HUES48 (cell line): ENCODE results near the gene PRKAG2.

Experiments
- H3K27ac ChIP-seq: one replicate; pipeline ENCODE4 v1.7.0; 2013; ENCODE audit warnings: low read depth, low read length, inconsistent platforms
- H3K27me3 ChIP-seq: 2 replicates; pipeline ENCODE4 v1.6.1; 2013; ENCODE audit warnings: mild to moderate bottlenecking, low read length; ENCODE audit not compliant: control insufficient read depth, insufficient read depth
- H3K36me3 ChIP-seq: 2 replicates; pipeline ENCODE4 v1.6.1; 2013; ENCODE audit warnings: low read length; ENCODE audit not compliant: control insufficient read depth, insufficient read depth
- H3K4me1 ChIP-seq: 2 replicates; pipeline ENCODE4 v1.6.1; 2013; ENCODE audit warnings: mild to moderate bottlenecking, low read length; ENCODE audit not compliant: control insufficient read depth, insufficient read depth
- H3K4me3 ChIP-seq: 2 replicates; pipeline ENCODE4 v1.5.1; 2013; ENCODE audit warnings: mild to moderate bottlenecking, low read depth, low read length
- H3K9ac ChIP-seq: 2 replicates; pipeline ENCODE4 v1.6.1; 2013; ENCODE audit warnings: mild to moderate bottlenecking, low read depth, low read length, moderate library complexity
- H3K9me3 ChIP-seq: 2 replicates; pipeline ENCODE4 v1.6.1; 2013; ENCODE audit warnings: low read length; ENCODE audit not compliant: control insufficient read depth, insufficient read depth

Gene PRKAG2

GRCh38 chr7:151660141-151660540 lies 216.8 kb downstream of the PRKAG2 start:
- no peaks in the 10 kb centered on the region for H3K9me3 ChIP-seq
- no peaks in the 10 kb centered on the region for H3K4me1 ChIP-seq
- no peak overlapping the region for H3K9ac ChIP-seq
- H3K4me3 ChIP-seq = no peak overlapping the region
- H3K27ac ChIP-seq = no peak overlapping the region
- H3K36me3 ChIP-seq = no peaks in the 10 kb centered on the region
- no peaks in the 10 kb centered on the region for H3K27me3 ChIP-seq

GRCh38 chr7:151659219-151659618 lies 217.7 kb downstream of the PRKAG2 start:
- Histone ChIP-seq H3K9me3 (no peaks in the 10 kb centered on the region), H3K9ac (no peak overlapping the region)

GRCh38 chr7:151658778-151659177 lies 218.1 kb downstream of the PRKAG2 start:
- H3K36me3 ChIP-seq = no peaks in the 10 kb centered on the region
- no peak overlapping the region for H3K27ac ChIP-seq
- no peaks in the 10 kb centered on the region for H3K9me3 ChIP-seq
- no peak overlapping the region for H3K4me3 ChIP-seq
- no peak overlapping the region for H3K9ac ChIP-seq
- no peaks in the 10 kb centered on the region for H3K27me3 ChIP-seq
- no peaks in the 10 kb centered on the region for H3K4me1 ChIP-seq

More at GRCh38 chr7:151659219-151659618, 217.7 kb downstream of the PRKAG2 start:
- Histone ChIP-seq H3K4me1 (no peaks in the 10 kb centered on the region), H3K4me3 (no peak overlapping the region), H3K27ac (no peak overlapping the region), H3K36me3 (no peaks in the 10 kb centered on the region), H3K27me3 (no peaks in the 10 kb centered on the region)

- Histone ChIP-seq H3K27ac (no peak overlapping the region), H3K27me3 (no peaks in the 10 kb centered on the region)
Observed at GRCh38 chr7:151657173-151657572, 219.7 kb downstream of the PRKAG2 start.

GRCh38 chr7:151655555-151655954 lies 221.4 kb downstream of the PRKAG2 start:
- H3K27me3 ChIP-seq = no peaks in the 10 kb centered on the region
- H3K9me3 ChIP-seq = no peaks in the 10 kb centered on the region
- H3K36me3 ChIP-seq = no peaks in the 10 kb centered on the region
- H3K4me1 ChIP-seq = no peaks in the 10 kb centered on the region
- no peak overlapping the region for H3K9ac ChIP-seq
- H3K4me3 ChIP-seq = no peak overlapping the region
- no peak overlapping the region for H3K27ac ChIP-seq

More at GRCh38 chr7:151657173-151657572, 219.7 kb downstream of the PRKAG2 start:
- H3K4me3 ChIP-seq = no peak overlapping the region
- H3K9ac ChIP-seq = no peak overlapping the region
- H3K36me3 ChIP-seq = no peaks in the 10 kb centered on the region
- H3K9me3 ChIP-seq = no peaks in the 10 kb centered on the region
- H3K4me1 ChIP-seq = no peaks in the 10 kb centered on the region

GRCh38 chr7:151652111-151652510 lies 224.8 kb downstream of the PRKAG2 start:
- no peaks in the 10 kb centered on the region for H3K36me3 ChIP-seq
- H3K4me3 ChIP-seq = no peak overlapping the region
- no peaks in the 10 kb centered on the region for H3K4me1 ChIP-seq
- no peaks in the 10 kb centered on the region for H3K9me3 ChIP-seq
- H3K27ac ChIP-seq = no peak overlapping the region
- H3K9ac ChIP-seq = no peak overlapping the region
- no peaks in the 10 kb centered on the region for H3K27me3 ChIP-seq

GRCh38 chr7:151650161-151650560 lies 226.8 kb downstream of the PRKAG2 start:
- Histone ChIP-seq H3K27ac (no peak overlapping the region), H3K9ac (no peak overlapping the region), H3K36me3 (no peaks in the 10 kb centered on the region), H3K4me3 (no peak overlapping the region), H3K9me3 (no peaks in the 10 kb centered on the region), H3K27me3 (no peaks in the 10 kb centered on the region), H3K4me1 (no peaks in the 10 kb centered on the region)

GRCh38 chr7:151648429-151648828 lies 228.5 kb downstream of the PRKAG2 start:
- Histone ChIP-seq H3K9ac (no peak overlapping the region), H3K27ac (no peak overlapping the region), H3K4me1 (no peaks in the 10 kb centered on the region), H3K36me3 (no peaks in the 10 kb centered on the region), H3K27me3 (no peaks in the 10 kb centered on the region), H3K4me3 (no peak overlapping the region), H3K9me3 (no peaks in the 10 kb centered on the region)

- no peaks in the 10 kb centered on the region for H3K9me3 ChIP-seq
- H3K4me3 ChIP-seq = no peak overlapping the region
- no peak overlapping the region for H3K27ac ChIP-seq
- no peak overlapping the region for H3K9ac ChIP-seq
- H3K4me1 ChIP-seq = no peaks in the 10 kb centered on the region
- no peaks in the 10 kb centered on the region for H3K36me3 ChIP-seq
- H3K27me3 ChIP-seq = no peaks in the 10 kb centered on the region
Observed at GRCh38 chr7:151647874-151648273, 229.0 kb downstream of the PRKAG2 start.

GRCh38 chr7:151647006-151647405 lies 229.9 kb downstream of the PRKAG2 start:
- Histone ChIP-seq H3K4me1 (no peaks in the 10 kb centered on the region), H3K36me3 (no peaks in the 10 kb centered on the region), H3K9ac (no peak overlapping the region), H3K27ac (no peak overlapping the region), H3K9me3 (no peaks in the 10 kb centered on the region), H3K27me3 (no peaks in the 10 kb centered on the region), H3K4me3 (no peak overlapping the region)

GRCh38 chr7:151645311-151645710 lies 231.6 kb downstream of the PRKAG2 start:
- H3K9me3 ChIP-seq = no peaks in the 10 kb centered on the region
- H3K9ac ChIP-seq = no peak overlapping the region
- H3K4me3 ChIP-seq = no peak overlapping the region
- 0 out of 2 replicates have a peak, but pooled peaks cover 6% of the 10 kb centered on the region for H3K4me1 ChIP-seq
- H3K27me3 ChIP-seq = no peaks in the 10 kb centered on the region
- H3K36me3 ChIP-seq = no peaks in the 10 kb centered on the region
- H3K27ac ChIP-seq = no peak overlapping the region

- Histone ChIP-seq H3K9ac (no peak overlapping the region), H3K4me3 (no peak overlapping the region), H3K27ac (no peak overlapping the region), H3K4me1 (0 out of 2 replicates have a peak, but pooled peaks cover 7% of the 10 kb centered on the region), H3K36me3 (no peaks in the 10 kb centered on the region), H3K9me3 (no peaks in the 10 kb centered on the region), H3K27me3 (no peaks in the 10 kb centered on the region)
Observed at GRCh38 chr7:151644554-151644953, 232.4 kb downstream of the PRKAG2 start.
